Gastrocnemius medialis (tissue), 4 donors: ENCODE data around the gene FAH. TPM values are rescaled to one million over a fixed set of nuclear protein-coding genes. Genes with fewer than 3 reads are reported as not detected.

Source experiments
- ATAC-seq, 2 donors: fragments of 150-250 bp; one replicate each; pipeline ENCODE4 v1.9.1; 2016
- DNase-seq, 2 donors: peaks; one replicate each; pipeline ENCODE4 v3.0.0-alpha.2; 2019
- H3K27ac ChIP-seq, 4 donors: fragments of 200-600 bp; sonication (generic); 1 replicate in 1 of 4; 2 replicates in 3 of 4; pipeline ENCODE4 v1.5.1; 2016 to 2018; ENCODE audit warnings: mild to moderate bottlenecking in 2 of 4, moderate library complexity in 1 of 4
- H3K27me3 ChIP-seq, 3 donors: fragments of 200-600 bp; sonication (generic) in 2 of 3; 1 replicate in 1 of 3; 2 replicates in 2 of 3; pipeline versions ENCODE4 v1.5.1 to v1.6.0; 2016 to 2019; ENCODE audit warnings: mild to moderate bottlenecking in 1 of 3, moderate library complexity in 1 of 3
- H3K36me3 ChIP-seq, 2 donors: fragments of 200-600 bp; sonication (generic) in 1 of 2; one replicate each; pipeline ENCODE4 v1.5.1; 2017 to 2018
- H3K4me1 ChIP-seq, 2 donors: fragments of 200-600 bp; sonication (generic) in 1 of 2; one replicate each; pipeline ENCODE4 v1.5.1; 2016 to 2017; ENCODE audit warnings: mild to moderate bottlenecking in 2 of 2
- H3K4me3 ChIP-seq, 4 donors: fragments of 200-600 bp; sonication (generic) in 3 of 4; 1 replicate in 1 of 4; 2 replicates in 3 of 4; pipeline ENCODE4 v1.5.1; 2016 to 2019; ENCODE audit warnings: mild to moderate bottlenecking in 2 of 4
- H3K9me3 ChIP-seq, 3 donors: fragments of 200-600 bp; sonication (generic) in 2 of 3; 1 replicate in 1 of 3; 2 replicates in 2 of 3; pipeline ENCODE4 v1.5.1; 2016 to 2019
- CTCF ChIP-seq, 5 experiments: fragments of 450-650 bp in 3 of 5; fragments of 200-600 bp in 2 of 5; sonication (generic) in 2 of 5; IDR thresholded peaks in 4 of 5; conservative IDR thresholded peaks in 1 of 5; 1 replicate in 4 of 5; 2 replicates in 1 of 5; pipeline ENCODE4 v1.5.1; 2016 to 2019; ENCODE audit warnings: antibody characterized with exemption in 5 of 5, mild to moderate bottlenecking in 3 of 5, moderate library complexity in 3 of 5
- POLR2A ChIP-seq, 2 donors: fragments of 450-650 bp; IDR thresholded peaks; one replicate each; pipeline ENCODE4 v1.6.1; 2017; ENCODE audit warnings: antibody characterized with exemption in 2 of 2, mild to moderate bottlenecking in 2 of 2, moderate library complexity in 2 of 2
- in situ Hi-C, 4 donors: fragments of 200-750 bp; cut with MboI; loops; one replicate each; pipeline versions ENCODE4 v1.15.0 to v1.8.0; 2017; ENCODE audit warnings: low sequenced_read_pairs in 4 of 4
- intact Hi-C: fragments of 100-400 bp; cut with DNase I; formaldehyde crosslinking; loops from one replicate; pipeline ENCODE4 v1.15.1; 2023; ENCODE audit warnings: low total_unique reads
- total RNA-seq, 4 donors: library from RNA; depleted of rRNA; stranded (reverse); fragments of >200 nt; gene quantifications; one replicate each; pipeline versions ENCODE4 v1.1.0 to v1.2.3, GENCODE V29; 2016

FAH gene
- total RNA-seq, 4 donors from 2014 or later = 7.7 to 16.7 (median 12.3) TPM

- no peak for DNase-seq
- TF ChIP-seq CTCF (IDR thresholded peaks at IDR 0.05 in 4 of 5, conservative IDR thresholded peaks at IDR 0.05 in 1 of 5) = no peak
- TF ChIP-seq POLR2A (IDR thresholded peaks at IDR 0.05) = no peak
- in situ Hi-C loops = loop anchor here in 3 of 4 donors (10.0 to 25.0 kb wide), 3 partner anchors 108 to 275 kb away; partner anchors contain the start of genes MTHFS (in 1 of the 3) and ZFAND6 (in 1 of the 3)
- H3K4me3 ChIP-seq = no peak overlapping the region
- intact Hi-C loops = no loop called here
- H3K9me3 ChIP-seq = no peaks in the 10 kb centered on the region
- no peak overlapping the region for H3K27ac ChIP-seq
- ATAC-seq = no peak
- no peaks in the 10 kb centered on the region for H3K27me3 ChIP-seq
- H3K36me3 ChIP-seq = peaks cover 0 to 9% of the 10 kb centered on the region in 2 donors
- peaks cover 14 to 19% of the 10 kb centered on the region in 2 donors for H3K4me1 ChIP-seq
Measured at GRCh38 chr15:80169768-80170357, 17.1 kb downstream of the FAH start.

GRCh38 chr15:80170596-80170995, 17.8 kb downstream of the FAH start:
- Histone ChIP-seq H3K27ac (no peak overlapping the region), H3K9me3 (no peaks in the 10 kb centered on the region), H3K4me3 (no peak overlapping the region), H3K4me1 (peaks cover 21 to 23% of the 10 kb centered on the region in 2 donors), H3K27me3 (no peaks in the 10 kb centered on the region), H3K36me3 (peaks cover 0 to 9% of the 10 kb centered on the region in 2 donors)
- DNase-seq (no peak), ATAC-seq (no peak)
- intact Hi-C loops (no loop called here), in situ Hi-C loops (loop anchor here in 3 of 4 donors (10.0 to 25.0 kb wide), 3 partner anchors 108 to 276 kb away; partner anchors contain the start of genes MTHFS (in 1 of the 3) and ZFAND6 (in 1 of the 3))
- TF ChIP-seq POLR2A (IDR thresholded peaks at IDR 0.05) = no peak

GRCh38 chr15:80171787-80172186, 19.0 kb downstream of the FAH start:
- Histone ChIP-seq H3K27me3 (no peaks in the 10 kb centered on the region), H3K27ac (peak overlapping the region in 2 of 4 donors; percentile 18 to 94), H3K36me3 (peaks cover 0 to 9% of the 10 kb centered on the region in 2 donors), H3K9me3 (no peaks in the 10 kb centered on the region), H3K4me1 (peaks cover 23 to 25% of the 10 kb centered on the region in 2 donors), H3K4me3 (no peak overlapping the region)
- no peak for ATAC-seq
- DNase-seq = no peak
- in situ Hi-C loops = loop anchor here in 3 of 4 donors (10.0 to 25.0 kb wide), 3 partner anchors 109 to 277 kb away; partner anchors contain the start of genes MTHFS (in 1 of the 3) and ZFAND6 (in 1 of the 3)
- TF ChIP-seq CTCF (IDR thresholded peaks at IDR 0.05 in 4 of 5, conservative IDR thresholded peaks at IDR 0.05 in 1 of 5) = no peak
- no peak for TF ChIP-seq POLR2A (IDR thresholded peaks at IDR 0.05)
- intact Hi-C loops = no loop called here

- TF ChIP-seq CTCF (IDR thresholded peaks at IDR 0.05 in 4 of 5, conservative IDR thresholded peaks at IDR 0.05 in 1 of 5) (no peak), POLR2A (IDR thresholded peaks at IDR 0.05) (no peak)
- no peak for DNase-seq
- Histone ChIP-seq H3K4me3 (no peak overlapping the region), H3K4me1 (peaks cover 23 to 25% of the 10 kb centered on the region in 2 donors), H3K9me3 (no peaks in the 10 kb centered on the region), H3K27me3 (no peaks in the 10 kb centered on the region), H3K36me3 (peaks cover 0 to 9% of the 10 kb centered on the region in 2 donors), H3K27ac (peak overlapping the region in 3 of 4 donors; percentile 19 to 94 (median 91))
- no peak for ATAC-seq
- intact Hi-C loops (no loop called here), in situ Hi-C loops (loop anchor here in 3 of 4 donors (10.0 to 25.0 kb wide), 3 partner anchors 110 to 278 kb away; partner anchors contain the start of genes MTHFS (in 1 of the 3) and ZFAND6 (in 1 of the 3))
Measured at GRCh38 chr15:80172401-80172800, 19.6 kb downstream of the FAH start.
